Islet precursor cell (in vitro differentiated cells): ENCODE results near the gene ARHGDIA.

ENCODE experiments used
- DNase-seq: peaks from one replicate; pipeline ENCODE4 v3.0.0-alpha.2; 2018

The ARHGDIA gene

GRCh38 chr17:81905993-81906392, 34.9 kb upstream of the ARHGDIA start:
- no peak for DNase-seq

- no peak for DNase-seq
Measured at GRCh38 chr17:81905424-81905875, 34.3 kb upstream of the ARHGDIA start.

- DNase-seq, result no peak
Measured at GRCh38 chr17:81904600-81905423, 33.7 kb upstream of the ARHGDIA start.

GRCh38 chr17:81903896-81904599, 32.9 kb upstream of the ARHGDIA start:
- no peak for DNase-seq

- no peak for DNase-seq
Measured at GRCh38 chr17:81903415-81903831, 32.3 kb upstream of the ARHGDIA start.

GRCh38 chr17:81902653-81903414, 31.7 kb upstream of the ARHGDIA start:
- DNase-seq, result no peak

GRCh38 chr17:81902023-81902652, 31.0 kb upstream of the ARHGDIA start, which contains the start of gene NPB:
NPB (plus strand) TSS chr17:81902238; CDS start chr17:81902278, 40 bp downstream.
- no peak for DNase-seq

GRCh38 chr17:81901167-81902022, 30.3 kb upstream of the ARHGDIA start:
- DNase-seq, result no peak

GRCh38 chr17:81900181-81900820, 29.2 kb upstream of the ARHGDIA start:
- no peak for DNase-seq

GRCh38 chr17:81899514-81900166, 28.5 kb upstream of the ARHGDIA start:
- DNase-seq, result no peak

GRCh38 chr17:81898885-81899284, 27.7 kb upstream of the ARHGDIA start:
- no peak for DNase-seq

GRCh38 chr17:81898029-81898866, 27.1 kb upstream of the ARHGDIA start:
- peak; percentile 85 for DNase-seq

GRCh38 chr17:81895400-81895799, 24.3 kb upstream of the ARHGDIA start:
- no peak for DNase-seq

GRCh38 chr17:81891303-81891552, 20.1 kb upstream of the ARHGDIA start:
- no peak for DNase-seq

- DNase-seq, result no peak
Measured at GRCh38 chr17:81890447-81891302, 19.5 kb upstream of the ARHGDIA start.

GRCh38 chr17:81889602-81890001, 18.5 kb upstream of the ARHGDIA start:
- no peak for DNase-seq

- DNase-seq, result peak; percentile 43
Measured at GRCh38 chr17:81888988-81889595, 18.0 kb upstream of the ARHGDIA start.
